Testis (tissue), 3 donors: ENCODE results near the gene VEGFB. TPM values are rescaled to one million over a fixed set of nuclear protein-coding genes. Genes with fewer than 3 reads are reported as not detected.

ENCODE experiments used
- DNase-seq: peaks from one replicate; pipeline ENCODE4 v3.0.0-alpha.2; 2019
- H3K27ac ChIP-seq, 2 donors: fragments of 200-600 bp; sonication (generic); one replicate each; pipeline ENCODE4 v1.5.1; 2019
- H3K27me3 ChIP-seq: fragments of 200-600 bp; sonication (generic); one replicate; pipeline ENCODE4 v1.5.1; 2019
- H3K36me3 ChIP-seq: fragments of 200-600 bp; sonication (generic); one replicate; pipeline ENCODE4 v1.5.1; 2017; ENCODE audit warnings: low read depth; ENCODE audit errors: missing control alignments
- H3K4me1 ChIP-seq: fragments of 200-600 bp; sonication (generic); one replicate; pipeline ENCODE4 v1.5.1; 2019
- H3K4me3 ChIP-seq, 2 donors: fragments of 200-600 bp; sonication (generic); one replicate each; pipeline ENCODE4 v1.5.1; 2017 to 2019
- H3K9me3 ChIP-seq: fragments of 200-600 bp; sonication (generic); one replicate; pipeline ENCODE4 v1.5.1; 2017
- POLR2A ChIP-seq: fragments of 450-650 bp; IDR thresholded peaks from one replicate; pipeline ENCODE4 v1.6.1; 2017; ENCODE audit warnings: antibody characterized with exemption, mild to moderate bottlenecking, moderate library complexity
- WGBS, 2 donors: methylation state at CpG; one replicate each; pipeline ENCODE4 v1.1.5; 2018; 5-methylcytosine and 5-hydroxymethylcytosine counted together
- intact Hi-C: fragments of 100-400 bp; cut with DNase I; formaldehyde crosslinking; loops from one replicate; pipeline ENCODE4 v1.15.1; 2023; ENCODE audit warnings: low total_unique reads
- polyA plus RNA-seq: library from polyadenylated mRNA; stranded (reverse); fragments of 350-450 nt; fragmentation: Illumina TruSeq; extraction: RNeasy Lipid Tissue Mini Kit (QIAGEN cat#74804); gene quantifications from one replicate; pipeline ENCODE4 v1.2.3, GENCODE V29; 2014; ENCODE audit warnings: low read depth, low replicate concordance; ENCODE audit not compliant: insufficient read depth
- total RNA-seq, 2 donors: library from RNA; depleted of rRNA; stranded (reverse); fragments of >200 nt; gene quantifications; one replicate each; pipeline ENCODE4 v1.2.3, GENCODE V29; 2016
- TF ChIP-seq, protein P1 (sequence below), 3 experiments: fragments of 450-650 bp in 2 of 3; fragments of 200-600 bp in 1 of 3; sonication (generic) in 1 of 3; IDR thresholded peaks; one replicate each; pipeline ENCODE4 v1.5.1; 2016 to 2019; ENCODE audit warnings: antibody characterized with exemption in 3 of 3, mild to moderate bottlenecking in 2 of 3, moderate library complexity in 1 of 3

VEGFB gene
- total and polyA plus RNA-seq, 3 donors from 2014 or later, result 19.1 to 57.3 (median 47.8) TPM

GRCh38 chr11:64230171-64230984, 4.0 kb upstream of the VEGFB start, which contains the start of gene DNAJC4:
Gene DNAJC4, plus strand, starts transcription at chr11:64230548. Its CDS starts 307 bp downstream, at chr11:64230855.
- H3K27ac ChIP-seq, result peak within 1 kb of the TSS; percentile 85 to 98
- intact Hi-C loops, result no loop called here

GRCh38 chr11:64230985-64231365, 3.4 kb upstream of the VEGFB start:
- Histone ChIP-seq H3K27me3 (no peaks in the 10 kb centered on the region), H3K27ac (peak overlapping the region; percentile 85 to 98), H3K9me3 (no peaks in the 10 kb centered on the region), H3K4me1 (peaks cover 41% of the 10 kb centered on the region), H3K36me3 (no peaks in the 10 kb centered on the region), H3K4me3 (peak overlapping the region; percentile 73 to 74)
- intact Hi-C loops, result no loop called here
- no peak for DNase-seq
- no peak for TF ChIP-seq POLR2A
- TF ChIP-seq, protein P1, sequence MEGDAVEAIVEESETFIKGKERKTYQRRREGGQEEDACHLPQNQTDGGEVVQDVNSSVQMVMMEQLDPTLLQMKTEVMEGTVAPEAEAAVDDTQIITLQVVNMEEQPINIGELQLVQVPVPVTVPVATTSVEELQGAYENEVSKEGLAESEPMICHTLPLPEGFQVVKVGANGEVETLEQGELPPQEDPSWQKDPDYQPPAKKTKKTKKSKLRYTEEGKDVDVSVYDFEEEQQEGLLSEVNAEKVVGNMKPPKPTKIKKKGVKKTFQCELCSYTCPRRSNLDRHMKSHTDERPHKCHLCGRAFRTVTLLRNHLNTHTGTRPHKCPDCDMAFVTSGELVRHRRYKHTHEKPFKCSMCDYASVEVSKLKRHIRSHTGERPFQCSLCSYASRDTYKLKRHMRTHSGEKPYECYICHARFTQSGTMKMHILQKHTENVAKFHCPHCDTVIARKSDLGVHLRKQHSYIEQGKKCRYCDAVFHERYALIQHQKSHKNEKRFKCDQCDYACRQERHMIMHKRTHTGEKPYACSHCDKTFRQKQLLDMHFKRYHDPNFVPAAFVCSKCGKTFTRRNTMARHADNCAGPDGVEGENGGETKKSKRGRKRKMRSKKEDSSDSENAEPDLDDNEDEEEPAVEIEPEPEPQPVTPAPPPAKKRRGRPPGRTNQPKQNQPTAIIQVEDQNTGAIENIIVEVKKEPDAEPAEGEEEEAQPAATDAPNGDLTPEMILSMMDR (IDR thresholded peaks at IDR 0.05), result no peak
- WGBS, 2 donors, result 9 to 10% methylated on average over 7 to 8 of the region's 8 CpGs

More at GRCh38 chr11:64230171-64230984, 4.0 kb upstream of the VEGFB start, which contains the start of gene DNAJC4:
- H3K36me3 ChIP-seq, result no peaks in the 10 kb centered on the region
- no peaks in the 10 kb centered on the region for H3K27me3 ChIP-seq
- TF ChIP-seq, protein P1 (IDR thresholded peaks at IDR 0.05), result no peak
- TF ChIP-seq POLR2A, result no peak
- peak within 1 kb of the TSS; percentile 73 to 74 for H3K4me3 ChIP-seq
- WGBS, 2 donors, result 0% methylated on average over 40 to 62 of the region's 62 CpGs
- H3K9me3 ChIP-seq, result no peaks in the 10 kb centered on the region
- peak; percentile 98 for DNase-seq
- peaks cover 40% of the 10 kb centered on the region for H3K4me1 ChIP-seq

GRCh38 chr11:64231546-64231945, 2.8 kb upstream of the VEGFB start:
- WGBS, 2 donors, result 83 to 88% methylated on average over 7 of the region's 7 CpGs
- Histone ChIP-seq H3K27me3 (no peaks in the 10 kb centered on the region), H3K4me1 (peaks cover 40% of the 10 kb centered on the region), H3K36me3 (no peaks in the 10 kb centered on the region), H3K9me3 (no peaks in the 10 kb centered on the region), H3K27ac (no peak overlapping the region), H3K4me3 (no peak overlapping the region)
- intact Hi-C loops, result no loop called here
- DNase-seq, result no peak
- no peak for TF ChIP-seq POLR2A
- TF ChIP-seq, protein P1 (IDR thresholded peaks at IDR 0.05), result no peak

- no peak for DNase-seq
- H3K27ac ChIP-seq, result no peak overlapping the region
- intact Hi-C loops, result no loop called here
These were observed 2.0 kb upstream of the VEGFB start for GRCh38 chr11:64232182-64232966.

More at GRCh38 chr11:64232182-64232966, 2.0 kb upstream of the VEGFB start:
- Histone ChIP-seq H3K9me3 (no peaks in the 10 kb centered on the region), H3K4me3 (no peak overlapping the region), H3K27me3 (no peaks in the 10 kb centered on the region), H3K4me1 (peaks cover 31% of the 10 kb centered on the region), H3K36me3 (no peaks in the 10 kb centered on the region)
- 84 to 89% methylated on average over 14 to 15 of the region's 15 CpGs for WGBS, 2 donors
- TF ChIP-seq, protein P1 (IDR thresholded peaks at IDR 0.05), result no peak
- TF ChIP-seq POLR2A, result no peak
